B cell (primary cell): ENCODE data around the gene LZTS2. TPM values are rescaled to one million over a fixed set of nuclear protein-coding genes. Genes with fewer than 3 reads are reported as not detected.

Source experiments
- ATAC-seq: fragments of 200-7000 bp; cut with Tn5 transposase; one replicate; pipeline ENCODE4 v1.10.0; 2021; ENCODE audit warnings: low read depth, mild to moderate bottlenecking, moderate number of reproducible peaks, moderate library complexity
- CTCF ChIA-PET: fragments of 350-600 bp; sonication (Branson Sonifier 250); formaldehyde crosslinking; loops from one replicate; lab custom pipeline; 2021; ENCODE audit warnings: antibody characterized with exemption, inconsistent platforms; lab: Charles Lee
- POLR2A ChIA-PET: fragments of 350-600 bp; sonication (Branson Sonifier 250); formaldehyde crosslinking; loops from one replicate; lab custom pipeline; 2021; ENCODE audit warnings: antibody characterized with exemption; lab: Charles Lee
- DNase-seq: peaks from one replicate; pipeline ENCODE4 v3.0.0; 2013
- H2AFZ ChIP-seq: 2 replicates; pipeline ENCODE4 v1.6.1; 2012; ENCODE audit warnings: mild to moderate bottlenecking, low read depth, low read length; ENCODE audit not compliant: insufficient read depth, poor library complexity, severe bottlenecking
- H3K27ac ChIP-seq, 2 donors: 1 replicate in 1 of 2; 2 replicates in 1 of 2; pipeline ENCODE4 v1.5.1; 2012 to 2013; ENCODE audit warnings: low read length in 2 of 2, mild to moderate bottlenecking in 2 of 2, moderate library complexity in 1 of 2
- H3K27me3 ChIP-seq, 4 experiments: fragments of 200-600 bp in 1 of 4; sonication (generic) in 1 of 4; replicated peaks in 1 of 4; 1 replicate in 2 of 4; 2 replicates in 2 of 4; pipeline versions ENCODE4 v1.6.1 to v1.7.0; 2013 to 2016; ENCODE audit warnings: low read length in 3 of 4, mild to moderate bottlenecking in 2 of 4, mixed read lengths in 1 of 4, moderate library complexity in 1 of 4; ENCODE audit not compliant: insufficient read depth in 4 of 4, control insufficient read depth in 3 of 4; ENCODE audit errors: control extremely low read depth in 1 of 4
- H3K36me3 ChIP-seq, 2 experiments: replicated peaks in 1 of 2; 1 replicate in 1 of 2; 2 replicates in 1 of 2; pipeline versions ENCODE4 v1.6.1 to v1.7.1; 2013; ENCODE audit warnings: low read length in 1 of 2; ENCODE audit not compliant: insufficient read depth in 2 of 2, control insufficient read depth in 1 of 2; ENCODE audit errors: control extremely low read depth in 1 of 2, extremely low read depth in 1 of 2
- H3K4me1 ChIP-seq, 2 donors: fragments of 200-600 bp in 1 of 2; sonication (generic) in 1 of 2; 1 replicate in 1 of 2; 2 replicates in 1 of 2; pipeline versions ENCODE4 v1.5.1 to v1.6.1; 2013 to 2017; ENCODE audit warnings: low read length in 2 of 2; ENCODE audit not compliant: control insufficient read depth in 2 of 2, insufficient read depth in 2 of 2
- H3K4me2 ChIP-seq: replicated peaks from 2 replicates; pipeline ENCODE3; 2012; ENCODE audit warnings: mild to moderate bottlenecking, low read depth, low read length; ENCODE audit not compliant: poor library complexity, severe bottlenecking
- H3K4me3 ChIP-seq, 5 experiments: fragments of 200-600 bp in 1 of 5; sonication (generic) in 1 of 5; 1 replicate in 3 of 5; 2 replicates in 2 of 5; pipeline versions ENCODE4 v1.5.1 to v1.7.0; 2011 to 2016; ENCODE audit warnings: low read length in 4 of 5, mild to moderate bottlenecking in 4 of 5, low read depth in 2 of 5, control low read depth in 1 of 5, moderate library complexity in 1 of 5; ENCODE audit not compliant: insufficient read depth in 1 of 5; ENCODE audit errors: control extremely low read depth in 1 of 5, extremely low read depth in 1 of 5
- H3K79me2 ChIP-seq: fragments of 200-600 bp; sonication (generic); one replicate; pipeline ENCODE4 v1.6.0; 2016; ENCODE audit warnings: low read length; ENCODE audit not compliant: control insufficient read depth, insufficient read depth
- H3K9ac ChIP-seq: fragments of 200-600 bp; sonication (generic); 2 replicates; pipeline ENCODE4 v1.6.1; 2017; ENCODE audit warnings: mild to moderate bottlenecking, low read length, moderate library complexity
- H3K9me3 ChIP-seq, 3 donors: one replicate each; pipeline versions ENCODE4 v1.6.1 to v1.7.1; 2013; ENCODE audit warnings: low read length in 2 of 3; ENCODE audit not compliant: control insufficient read depth in 2 of 3, insufficient read depth in 1 of 3; ENCODE audit errors: control extremely low read depth in 1 of 3
- H4K20me1 ChIP-seq: 2 replicates; pipeline ENCODE4 v1.6.0; 2012; ENCODE audit warnings: mild to moderate bottlenecking, low read length; ENCODE audit not compliant: insufficient read depth, control insufficient read depth, poor library complexity, severe bottlenecking
- H3K27ac Mint-ChIP-seq: one replicate; pipeline ENCODE4 v1.8.0; 2021; ENCODE audit warnings: mixed read lengths
- H3K27me3 Mint-ChIP-seq: one replicate; pipeline ENCODE4 v1.8.0; 2021; ENCODE audit warnings: mixed read lengths
- H3K4me1 Mint-ChIP-seq: one replicate; pipeline ENCODE4 v1.8.0; 2021; ENCODE audit warnings: mixed read lengths
- H3K4me3 Mint-ChIP-seq: one replicate; pipeline ENCODE4 v1.8.0; 2021; ENCODE audit warnings: mixed read lengths
- H3K9me3 Mint-ChIP-seq: one replicate; pipeline ENCODE4 v1.8.0; 2022; ENCODE audit warnings: mixed read lengths; ENCODE audit not compliant: insufficient read depth
- EZH2 ChIP-seq: IDR thresholded peaks from 2 replicates; pipeline ENCODE4 v1.6.1; 2012; ENCODE audit warnings: borderline replicate concordance, low read depth, mild to moderate bottlenecking, moderate library complexity, low read length; ENCODE audit not compliant: insufficient read depth, poor library complexity, severe bottlenecking
- WGBS: methylation state at CpG from one replicate; pipeline ENCODE4 v1.1.5; 2013; ENCODE audit warnings: missing lambda C conversion rate; ENCODE audit not compliant: insufficient coverage; 5-methylcytosine and 5-hydroxymethylcytosine counted together
- intact Hi-C: fragments of 100-400 bp; cut with micrococcal nuclease; formaldehyde crosslinking; loops from one replicate; pipeline ENCODE4 v1.10.0; 2022
- polyA plus RNA-seq: library from polyadenylated mRNA; depleted of rRNA; stranded (reverse); fragments of >200 nt; gene quantifications from 2 replicates; pipeline ENCODE4 v1.2.3, GENCODE V29; 2012
- total RNA-seq, 2 donors: library from RNA; stranded (reverse); fragments of 120-200 nt in 1 of 2; gene quantifications; 1 replicate in 1 of 2; 2 replicates in 1 of 2; pipeline versions ENCODE4 v1.2.3 to v1.2.4, GENCODE V29; 2013 to 2022
- TF ChIP-seq, protein P1 (sequence below): fragments of 200-600 bp; IDR thresholded peaks from one replicate; pipeline ENCODE4 v1.8.0; 2022; ENCODE audit warnings: antibody characterized with exemption, mild to moderate bottlenecking

LZTS2 gene
- total and polyA plus RNA-seq, 2 donors (not counting 1 experiment from before 2014, with no cell fraction given): 23.2 to 36.9 TPM

DNA sequence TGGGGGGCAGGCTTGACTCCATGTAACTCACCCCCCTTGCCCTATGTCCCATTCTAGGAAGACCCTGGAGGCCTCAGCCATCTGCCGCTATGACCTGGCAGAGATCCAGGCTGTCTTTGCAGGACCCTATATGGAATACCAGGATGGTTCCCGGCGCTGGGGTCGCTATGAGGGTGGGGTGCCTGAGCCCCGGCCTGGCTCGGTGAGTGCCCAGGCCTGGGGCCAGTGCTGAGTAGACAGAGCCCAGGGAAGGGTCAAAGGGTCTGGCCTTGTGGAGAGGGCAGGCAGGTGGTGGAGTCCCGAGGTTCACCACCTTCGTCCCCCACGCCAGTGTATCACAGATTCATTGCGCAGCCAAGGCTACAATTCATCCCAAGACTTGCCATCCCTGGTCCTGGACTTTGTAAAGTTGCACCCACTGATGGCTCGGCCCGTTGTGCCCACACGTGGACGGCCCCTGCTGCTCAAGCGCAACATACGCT, 19.8 kb upstream of the LZTS2 start:
- intact Hi-C loops: no loop called here

DNA sequence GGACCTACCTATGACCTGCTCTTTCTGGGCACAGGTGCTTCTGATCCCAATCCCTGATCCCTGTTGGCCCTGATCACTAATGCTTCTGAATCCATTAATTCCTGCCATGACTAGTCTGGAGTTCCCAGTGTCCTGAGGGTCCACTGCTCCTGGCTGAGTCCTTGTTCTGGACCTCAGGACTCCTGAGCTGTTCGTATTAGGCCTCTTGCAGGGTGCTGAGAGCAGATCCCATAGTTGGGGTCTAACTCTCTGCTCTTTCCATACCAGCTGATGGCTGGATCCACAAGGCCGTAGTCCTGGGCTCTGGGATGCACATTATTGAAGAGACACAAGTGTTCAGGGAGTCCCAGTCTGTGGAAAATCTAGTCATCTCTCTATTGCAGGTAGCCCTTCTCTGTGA, 19.3 kb upstream of the LZTS2 start:
- POLR2A ChIA-PET: no interaction called here
- Mint-ChIP-seq H3K4me3 (no peak overlapping the region), H3K27me3 (no peaks in the 10 kb centered on the region), H3K9me3 (no peaks in the 10 kb centered on the region), H3K4me1 (no peaks in the 10 kb centered on the region), H3K27ac (no peak overlapping the region)
- H3K36me3 ChIP-seq: peaks cover 0 to 30% of the 10 kb centered on the region in 2 experiments
- H4K20me1 ChIP-seq: no peaks in the 10 kb centered on the region
- no peak overlapping the region for H3K27ac ChIP-seq
- no peak overlapping the region for H3K9ac ChIP-seq
- no peak overlapping the region for H3K4me3 ChIP-seq
- H3K79me2 ChIP-seq: no peaks in the 10 kb centered on the region
- H3K9me3 ChIP-seq: no peaks in the 10 kb centered on the region
- H3K4me1 ChIP-seq: no peaks in the 10 kb centered on the region
- intact Hi-C loops: no loop called here
- 100% methylated on average over 2 of the region's 2 CpGs for WGBS
- DNase-seq: no peak
- H2AFZ ChIP-seq: no peak overlapping the region
- no peak overlapping the region for H3K4me2 ChIP-seq
- ATAC-seq: no peak
- H3K27me3 ChIP-seq: no peaks in the 10 kb centered on the region
- CTCF ChIA-PET: interaction anchor here (1.3 kb wide), 1 partner anchor 12 kb away, joined by 3 read pairs; the partner anchor contains the start of gene SEMA4G
- TF ChIP-seq, protein P1, sequence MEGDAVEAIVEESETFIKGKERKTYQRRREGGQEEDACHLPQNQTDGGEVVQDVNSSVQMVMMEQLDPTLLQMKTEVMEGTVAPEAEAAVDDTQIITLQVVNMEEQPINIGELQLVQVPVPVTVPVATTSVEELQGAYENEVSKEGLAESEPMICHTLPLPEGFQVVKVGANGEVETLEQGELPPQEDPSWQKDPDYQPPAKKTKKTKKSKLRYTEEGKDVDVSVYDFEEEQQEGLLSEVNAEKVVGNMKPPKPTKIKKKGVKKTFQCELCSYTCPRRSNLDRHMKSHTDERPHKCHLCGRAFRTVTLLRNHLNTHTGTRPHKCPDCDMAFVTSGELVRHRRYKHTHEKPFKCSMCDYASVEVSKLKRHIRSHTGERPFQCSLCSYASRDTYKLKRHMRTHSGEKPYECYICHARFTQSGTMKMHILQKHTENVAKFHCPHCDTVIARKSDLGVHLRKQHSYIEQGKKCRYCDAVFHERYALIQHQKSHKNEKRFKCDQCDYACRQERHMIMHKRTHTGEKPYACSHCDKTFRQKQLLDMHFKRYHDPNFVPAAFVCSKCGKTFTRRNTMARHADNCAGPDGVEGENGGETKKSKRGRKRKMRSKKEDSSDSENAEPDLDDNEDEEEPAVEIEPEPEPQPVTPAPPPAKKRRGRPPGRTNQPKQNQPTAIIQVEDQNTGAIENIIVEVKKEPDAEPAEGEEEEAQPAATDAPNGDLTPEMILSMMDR: no peak
- TF ChIP-seq EZH2: no peak

More for the DNA sequence above, 19.8 kb upstream of the LZTS2 start:
- no peak overlapping the region for H3K27ac Mint-ChIP-seq
- Histone ChIP-seq H3K9me3 (no peaks in the 10 kb centered on the region), H3K4me1 (no peaks in the 10 kb centered on the region), H2AFZ (no peak overlapping the region), H3K27ac (no peak overlapping the region), H3K36me3 (peaks cover 0 to 30% of the 10 kb centered on the region in 2 experiments), H3K27me3 (no peaks in the 10 kb centered on the region), H3K4me3 (no peak overlapping the region), H3K4me2 (no peak overlapping the region), H4K20me1 (no peaks in the 10 kb centered on the region), H3K9ac (no peak overlapping the region), H3K79me2 (no peaks in the 10 kb centered on the region)
- no peaks in the 10 kb centered on the region for H3K4me1 Mint-ChIP-seq
- H3K9me3 Mint-ChIP-seq: no peaks in the 10 kb centered on the region
- ATAC-seq: no peak
- ChIA-PET POLR2A (no interaction called here), CTCF (interaction anchor here (1.3 kb wide), 1 partner anchor 11 kb away, joined by 3 read pairs; the partner anchor contains the start of gene SEMA4G)
- 98% methylated on average over 16 of the region's 16 CpGs for WGBS
- no peak for DNase-seq
- TF ChIP-seq EZH2: no peak
- TF ChIP-seq, protein P1: no peak
- H3K27me3 Mint-ChIP-seq: no peaks in the 10 kb centered on the region
- no peak overlapping the region for H3K4me3 Mint-ChIP-seq
